HG03354 (cell line): ENCODE measurements around the gene ZNRF3.
"Not testable (repeated sequence)": the region's sequence is repeated elsewhere in the genome, so short reads cannot be mapped to it uniquely, and the experiment has no call there.

ENCODE experiments used
- ATAC-seq: cut with Tn5 transposase; IDR thresholded peaks from one replicate; pipeline ENCODE4 v1.9.1; 2021; ENCODE audit warnings: mild to moderate bottlenecking; ENCODE audit not compliant: unreplicated experiment, poor library complexity, severe bottlenecking

The ZNRF3 gene

DNA sequence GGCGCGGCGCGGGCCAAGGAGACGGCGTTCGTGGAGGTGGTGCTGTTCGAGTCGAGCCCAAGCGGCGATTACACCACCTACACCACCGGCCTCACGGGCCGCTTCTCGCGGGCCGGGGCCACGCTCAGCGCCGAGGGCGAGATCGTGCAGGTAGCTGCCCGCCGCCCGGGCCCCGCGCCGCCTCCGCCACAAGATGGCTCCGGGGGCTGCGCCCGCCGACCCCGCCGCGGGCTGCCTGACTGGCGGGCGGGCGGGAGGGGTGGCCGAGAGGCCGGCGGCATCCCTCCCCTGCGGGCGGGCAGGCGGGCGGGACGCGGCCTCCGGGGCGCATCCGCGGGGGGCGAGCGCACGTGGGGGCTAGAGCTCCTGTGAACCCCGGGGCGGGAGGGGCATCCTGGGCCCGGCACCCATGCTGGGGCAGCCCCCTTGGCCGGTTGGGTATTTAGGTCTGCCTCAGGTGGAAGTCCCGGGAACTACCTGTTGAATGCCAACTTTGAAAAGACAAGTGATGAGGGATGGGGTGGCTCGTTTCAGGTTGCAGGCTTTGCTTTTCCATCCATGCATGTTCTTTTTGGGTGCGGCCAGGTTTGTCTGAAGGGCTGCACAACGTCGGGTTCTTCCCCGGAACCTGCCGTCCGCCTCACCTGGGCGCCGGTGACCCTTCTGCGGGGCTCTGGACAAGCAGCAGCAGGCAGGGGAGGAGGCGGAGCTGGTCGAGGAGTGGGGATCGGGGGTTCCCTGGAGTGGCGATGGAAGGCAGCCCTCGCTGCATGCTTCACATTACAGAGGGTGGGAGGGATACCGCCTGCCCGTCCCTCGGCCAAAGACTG is 760 bp downstream of the ZNRF3 start:
- ATAC-seq = peak; percentile 10

DNA sequence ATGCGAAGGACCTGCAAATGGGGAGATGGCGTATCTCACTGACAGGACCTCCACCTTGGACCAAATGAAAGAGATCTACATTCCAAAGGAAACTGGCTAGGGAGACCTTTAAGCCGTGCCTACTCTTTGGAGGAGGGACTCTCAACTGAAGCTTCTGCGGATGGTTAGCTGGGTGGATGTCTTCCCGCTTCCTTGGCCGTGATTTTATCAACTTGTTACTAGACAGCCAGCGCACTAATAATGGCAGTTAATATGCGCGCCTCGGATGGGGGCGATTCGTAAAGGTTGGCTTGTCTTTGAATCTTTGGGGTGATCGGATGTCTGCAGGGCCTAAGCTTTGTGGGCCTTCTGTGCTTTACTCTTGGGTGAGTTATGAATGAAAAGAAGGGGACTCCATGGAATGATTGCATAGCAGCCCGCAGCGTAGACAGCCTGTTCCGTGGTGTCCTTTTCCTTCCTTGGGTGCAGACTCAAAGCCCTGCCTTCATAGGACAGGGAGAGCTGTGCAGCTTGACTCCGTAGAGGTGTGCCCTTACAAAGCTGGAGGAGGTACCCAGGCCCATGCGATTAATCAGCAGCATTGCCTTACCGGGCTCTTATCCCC is 1.5 kb downstream of the ZNRF3 start:
- ATAC-seq = no peak

DNA sequence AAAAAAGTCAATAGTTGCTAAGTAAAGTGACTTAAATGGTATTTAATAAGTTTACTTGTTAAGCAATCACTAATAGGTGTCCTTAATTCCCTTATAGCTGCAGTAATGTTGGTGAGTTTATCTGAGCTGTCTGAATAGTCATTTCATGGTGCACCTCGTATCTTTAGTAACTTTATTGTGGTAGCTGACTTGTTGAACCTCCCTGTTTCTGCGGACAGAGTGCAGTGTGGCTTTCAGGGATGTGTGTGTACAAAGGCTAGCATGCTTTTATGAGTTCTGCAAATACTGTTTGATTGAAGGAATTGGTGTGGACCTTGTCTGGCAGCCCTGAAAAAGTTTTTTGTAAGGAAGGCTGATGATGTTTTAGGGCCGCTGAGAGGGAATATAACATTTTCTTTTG is 2.6 kb downstream of the ZNRF3 start:
- no peak for ATAC-seq

DNA sequence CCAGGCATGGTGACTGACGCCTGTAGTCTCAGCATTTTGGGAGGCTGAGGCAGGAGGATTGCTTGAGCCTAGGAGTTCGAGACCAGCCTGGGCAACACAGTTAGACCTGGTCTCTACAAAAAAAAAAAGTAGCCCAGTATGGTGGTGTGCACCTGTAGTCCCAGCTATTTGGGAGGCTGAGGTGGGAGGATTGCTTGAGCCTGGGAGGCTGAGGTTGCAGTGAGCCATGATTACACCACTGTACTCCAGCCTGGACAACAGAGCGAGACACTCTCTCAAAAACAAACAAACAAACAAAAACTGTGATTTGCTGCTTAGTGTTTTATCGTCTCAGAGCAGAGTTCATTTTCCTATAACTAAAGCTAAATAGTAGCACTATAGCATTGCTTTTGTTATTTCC is 3.3 kb downstream of the ZNRF3 start:
- not testable (repeated sequence) for ATAC-seq

DNA sequence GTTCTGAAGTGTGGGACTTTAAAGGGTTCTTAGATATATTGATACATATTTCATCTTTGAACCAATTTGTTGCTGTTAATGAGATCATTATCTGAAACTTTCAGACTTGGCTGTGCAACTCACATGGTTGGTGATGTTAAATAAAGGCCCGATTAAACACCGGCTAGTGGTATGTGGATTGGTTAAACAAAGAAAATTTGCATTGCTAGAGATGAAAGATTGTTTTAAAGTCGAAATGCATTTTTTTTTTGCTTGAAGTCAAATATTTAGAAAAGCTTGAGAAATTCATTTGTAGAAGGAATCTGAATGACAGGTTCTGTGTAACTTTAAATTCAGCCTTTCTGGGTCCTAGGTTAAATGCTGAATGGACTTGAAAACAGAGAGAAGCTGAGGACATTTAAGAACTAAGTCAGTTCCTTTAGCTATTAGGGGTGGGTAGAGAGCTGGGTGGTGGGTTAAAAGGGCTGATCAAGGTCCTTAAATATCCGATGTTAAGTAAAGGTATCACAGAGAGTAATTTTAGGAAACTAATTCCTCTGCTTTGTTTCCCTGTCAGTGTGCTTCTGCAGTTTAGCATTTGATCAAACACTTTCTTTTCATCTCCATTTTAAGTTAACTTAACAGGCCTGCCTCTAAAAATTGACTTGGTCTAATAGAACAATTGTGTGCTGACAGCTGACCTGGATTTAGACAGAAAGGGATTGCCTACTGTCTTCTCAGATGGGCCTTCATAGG is 4.5 kb downstream of the ZNRF3 start:
- no peak for ATAC-seq

DNA sequence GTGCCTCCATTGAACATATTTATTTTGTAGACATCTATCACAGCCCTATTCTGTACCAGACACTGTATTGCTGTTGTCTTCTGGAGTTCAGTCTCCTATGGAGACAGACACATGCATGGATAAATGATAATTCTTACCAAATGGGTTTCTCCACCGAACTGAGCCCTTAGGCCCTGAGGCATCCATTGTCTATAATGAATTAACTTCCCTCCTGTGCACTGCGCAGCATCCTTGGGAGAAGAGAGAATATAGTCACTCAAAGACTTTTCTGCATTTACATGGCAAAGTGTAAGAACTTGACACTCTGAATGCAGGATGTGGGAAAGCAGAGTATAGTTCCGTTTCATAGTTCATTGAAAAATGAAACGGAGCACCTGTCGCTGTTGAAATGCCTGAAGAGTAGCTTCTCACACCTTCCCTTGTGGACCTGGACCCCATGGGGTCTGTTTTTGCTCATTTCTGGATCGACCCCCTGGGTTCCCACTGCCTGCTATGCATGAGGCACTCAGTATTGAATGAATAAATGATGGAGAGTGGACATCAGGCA is 6.2 kb downstream of the ZNRF3 start:
- ATAC-seq = no peak

DNA sequence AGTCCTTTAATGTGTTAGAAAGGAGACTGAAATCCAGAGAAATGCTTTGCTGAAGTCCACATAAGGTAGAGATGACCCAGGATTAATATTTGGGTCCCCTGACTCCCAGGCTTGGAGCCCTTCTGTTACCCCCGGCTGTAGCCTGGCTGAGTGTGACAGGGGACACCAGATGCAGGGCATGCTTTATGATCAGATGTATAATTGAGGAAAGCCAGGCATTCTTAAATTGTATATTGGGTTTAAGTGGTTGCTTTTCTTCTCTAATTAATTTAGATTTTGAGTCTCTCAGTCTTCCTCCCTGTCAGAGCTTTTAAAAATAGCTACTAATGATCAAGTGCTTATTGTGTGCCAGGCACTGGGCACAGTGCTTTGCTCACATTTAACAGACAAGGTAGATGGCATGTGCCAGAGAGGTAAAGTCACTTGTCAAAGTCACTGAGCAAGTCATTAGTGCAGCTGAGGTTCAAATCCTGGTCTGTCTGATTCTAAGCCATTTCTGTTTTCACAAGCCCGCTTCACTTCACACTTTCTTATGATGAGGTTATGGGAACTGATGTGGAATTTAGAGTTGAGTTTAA is 7.9 kb downstream of the ZNRF3 start:
- ATAC-seq = no peak

DNA sequence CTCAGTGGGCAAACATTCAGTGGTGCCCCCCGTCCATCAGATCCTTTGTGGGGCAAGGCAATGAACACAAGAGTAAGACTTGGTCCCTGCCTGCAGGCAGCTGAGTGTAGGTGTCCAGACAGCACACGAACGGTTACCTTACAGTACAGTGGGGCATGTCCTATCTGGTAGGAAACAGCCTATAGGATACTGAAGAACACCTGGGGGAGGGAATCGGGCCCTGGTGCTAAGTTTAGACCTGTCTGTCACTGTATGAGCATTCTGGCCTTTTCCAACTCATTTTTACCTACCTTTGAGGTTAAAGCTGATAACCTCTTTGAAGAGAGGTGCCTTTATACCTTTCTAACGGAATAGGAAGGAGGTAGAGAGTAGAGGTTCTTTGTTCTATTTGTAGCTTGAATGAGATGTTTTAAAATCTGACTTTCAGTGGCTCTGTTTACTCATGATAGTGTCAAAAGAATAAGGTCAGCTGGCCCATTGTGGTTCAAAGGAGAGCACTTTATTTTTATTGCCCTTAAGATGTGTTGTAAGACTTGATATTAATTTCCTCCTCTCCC is 8.9 kb downstream of the ZNRF3 start:
- no peak for ATAC-seq

DNA sequence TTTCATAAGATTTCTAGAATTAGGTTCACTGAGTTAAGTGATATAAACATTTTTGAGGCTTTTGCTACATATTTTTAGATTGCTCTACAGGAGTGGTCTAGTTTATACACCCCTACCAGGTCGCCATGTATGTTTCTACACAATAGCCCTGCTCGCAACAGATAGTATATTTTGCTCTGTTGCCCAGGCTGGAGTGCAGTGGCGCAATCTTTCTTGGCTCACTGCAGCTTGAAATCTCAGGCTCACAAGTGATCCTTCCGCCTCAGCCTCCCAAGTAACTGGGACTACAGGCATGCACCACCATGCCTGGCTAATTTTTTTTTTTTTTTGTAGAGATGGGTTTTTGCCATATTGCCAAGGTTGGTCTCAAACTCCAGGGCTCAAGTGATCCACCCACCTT is 10.4 kb downstream of the ZNRF3 start:
- ATAC-seq = no peak

DNA sequence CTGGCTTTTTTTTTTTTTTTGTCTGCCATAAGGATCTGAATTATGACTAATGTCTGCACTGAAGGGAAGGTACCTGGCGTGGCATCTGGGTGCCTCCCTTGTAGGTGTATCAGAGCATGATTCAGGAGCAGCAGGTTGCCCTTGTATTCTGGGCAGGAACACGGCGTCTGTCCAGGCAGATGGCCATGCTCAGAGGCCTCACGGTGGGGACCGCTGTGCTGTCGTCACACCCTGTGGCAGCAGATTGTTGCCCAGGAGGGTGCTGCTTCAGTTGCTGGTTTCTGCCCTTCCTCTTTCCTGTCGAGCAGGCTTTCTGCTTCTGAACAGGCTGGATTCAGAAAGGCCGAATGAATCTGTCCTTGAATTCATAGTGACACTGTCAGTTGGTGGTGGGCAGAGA is 11.0 kb downstream of the ZNRF3 start:
- ATAC-seq = no peak

DNA sequence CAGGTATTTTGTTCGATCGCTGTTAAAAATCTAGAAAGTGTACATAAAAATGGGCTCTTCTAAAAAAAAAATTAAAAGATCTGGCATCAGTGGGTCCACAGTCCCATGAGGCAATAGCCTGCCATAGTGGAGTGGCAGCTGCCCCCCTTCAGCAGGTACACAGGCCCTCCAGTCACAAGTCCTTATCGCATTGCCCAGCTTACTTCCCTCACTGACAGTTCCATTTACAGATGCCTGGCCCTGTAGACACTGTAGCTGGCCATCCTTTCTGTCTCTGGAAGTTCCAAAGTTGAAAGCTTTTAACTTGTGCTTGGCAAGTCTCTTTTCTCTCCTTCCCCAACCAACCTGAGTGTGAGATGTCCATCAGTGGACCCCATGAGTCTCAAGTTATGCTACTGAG is 11.4 kb downstream of the ZNRF3 start:
- ATAC-seq = no peak

DNA sequence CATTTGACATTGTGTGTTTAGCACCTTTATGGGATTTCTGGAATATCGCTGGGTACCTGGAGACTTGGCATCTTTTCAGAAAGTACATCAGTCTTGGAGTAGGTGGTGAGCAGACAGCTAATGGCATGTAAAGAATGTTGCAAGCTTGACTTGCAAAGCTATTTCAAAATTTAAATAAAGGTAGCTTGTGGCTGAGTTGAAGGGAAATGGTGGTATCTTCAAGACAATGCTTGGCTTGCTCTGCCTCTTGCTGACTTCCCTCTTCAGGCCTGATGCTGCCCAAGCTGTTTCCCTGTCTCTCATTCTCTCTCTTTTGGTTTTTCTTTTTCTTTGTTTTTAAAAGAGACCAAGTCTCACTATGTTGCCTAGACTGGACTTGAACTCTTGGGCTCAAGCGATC is 13.2 kb downstream of the ZNRF3 start:
- no peak for ATAC-seq

DNA sequence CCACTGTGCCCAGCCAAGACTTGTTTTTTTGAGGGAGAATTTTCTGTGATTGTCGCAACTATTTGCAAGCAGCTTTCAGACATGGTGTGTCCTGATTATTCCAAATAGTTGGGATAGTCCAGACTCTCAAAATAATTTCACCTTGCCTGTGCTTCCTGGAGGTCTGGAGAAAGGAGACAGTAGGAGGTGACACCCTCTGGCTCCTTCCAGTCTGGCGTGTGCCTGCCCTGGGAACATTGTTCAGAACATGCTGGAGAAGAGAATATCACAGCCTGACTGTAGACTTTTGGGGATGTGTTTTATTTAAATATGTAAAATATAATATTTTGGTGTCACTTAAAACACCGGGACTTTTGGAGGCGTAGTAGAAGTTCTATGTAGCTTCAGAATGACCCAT is 14.9 kb downstream of the ZNRF3 start:
- ATAC-seq = no peak

DNA sequence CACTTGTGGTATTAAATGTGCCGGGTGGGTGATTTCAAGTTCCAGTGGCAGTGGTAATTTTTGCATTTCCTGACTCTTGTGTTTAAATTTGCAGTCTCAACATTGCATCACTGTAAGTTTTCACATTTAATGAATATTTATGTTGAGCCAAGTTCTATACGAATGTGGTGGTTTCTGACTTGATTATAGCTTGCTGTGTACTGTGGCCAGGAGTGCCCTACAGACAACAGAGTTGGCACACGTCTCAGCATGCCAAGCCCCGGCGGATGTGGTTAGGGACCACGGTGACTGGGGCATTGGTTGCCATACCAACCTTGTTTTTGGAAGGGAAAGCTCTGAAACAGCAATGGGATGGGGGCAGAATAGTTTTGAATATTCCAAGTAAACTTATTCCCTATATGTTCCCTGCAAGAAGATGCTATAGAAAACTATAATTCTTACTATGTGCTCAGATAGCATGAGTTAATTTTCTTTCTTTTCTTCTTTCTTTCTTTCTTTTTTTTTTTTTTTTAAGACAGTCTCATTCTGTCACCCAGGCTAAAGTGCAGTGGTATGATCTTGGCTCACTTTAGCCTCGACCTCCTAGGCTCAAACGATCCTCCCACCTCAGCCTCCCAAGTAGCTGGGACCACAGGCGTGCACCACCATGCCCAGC is 16.0 kb downstream of the ZNRF3 start:
- ATAC-seq = no peak

DNA sequence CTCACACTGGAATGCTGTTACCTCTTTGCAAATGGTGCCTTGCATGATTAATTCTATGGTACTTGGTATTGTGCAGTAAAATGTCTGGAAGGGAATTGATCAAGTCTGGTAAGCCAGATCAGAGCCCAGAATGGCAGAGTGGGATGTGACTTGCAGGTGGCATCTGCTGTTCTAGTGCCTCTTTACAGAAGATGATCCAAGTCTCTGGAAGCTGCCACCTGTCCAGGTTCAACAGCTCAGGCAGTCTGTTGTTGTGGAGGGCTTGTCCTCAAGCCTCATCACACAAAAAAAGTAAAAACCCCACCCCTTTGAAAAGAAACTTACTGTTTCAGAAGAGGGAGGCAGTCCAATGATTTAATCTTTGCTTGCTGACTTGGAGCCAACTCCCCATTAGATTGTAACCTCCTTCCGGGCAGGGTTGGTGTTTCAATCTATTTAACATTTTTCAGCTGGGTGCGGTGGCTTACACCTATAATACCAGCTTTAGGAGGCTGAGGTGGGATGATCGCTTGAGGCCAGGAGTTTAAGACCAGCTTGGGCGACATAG is 17.1 kb downstream of the ZNRF3 start:
- no peak for ATAC-seq

DNA sequence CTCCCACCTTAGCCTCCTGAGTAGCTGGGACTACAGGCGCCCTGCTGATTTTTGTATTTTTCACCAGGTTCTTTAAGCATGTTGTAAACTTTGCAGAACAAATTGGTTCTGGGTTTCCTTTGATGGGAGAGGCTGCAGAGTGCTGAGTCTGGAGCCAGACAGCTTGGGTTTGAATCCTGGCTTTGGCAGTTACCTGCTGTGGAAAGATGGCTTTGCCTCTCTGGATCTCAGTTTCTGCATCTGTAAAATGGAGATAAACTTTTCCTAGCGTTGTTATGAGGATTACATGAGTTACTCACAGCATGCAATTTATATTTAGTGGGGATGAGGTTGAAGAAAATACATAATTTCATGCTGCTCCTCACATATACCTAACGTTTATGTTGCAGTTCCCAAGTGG is 19.1 kb downstream of the ZNRF3 start:
- ATAC-seq = no peak

DNA sequence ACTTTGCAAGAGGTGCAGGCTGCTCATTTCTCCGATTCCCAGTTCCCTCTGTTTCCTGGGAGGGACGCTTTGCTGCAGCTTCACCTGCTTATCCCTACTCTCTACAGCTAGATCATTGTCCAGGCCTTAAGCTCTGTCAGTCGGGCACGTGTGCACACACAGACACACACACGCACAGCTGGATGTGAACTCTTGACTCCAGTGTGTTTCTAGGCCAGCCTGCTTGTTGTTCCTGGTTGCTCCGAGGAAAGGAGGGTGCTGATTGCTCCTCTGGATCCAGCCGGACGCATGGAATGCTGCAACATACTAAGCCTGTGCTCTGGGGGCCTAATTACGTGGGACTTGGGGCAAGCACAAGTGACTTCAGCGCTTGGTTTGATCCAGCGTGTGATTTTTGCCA is 19.7 kb downstream of the ZNRF3 start:
- no peak for ATAC-seq

DNA sequence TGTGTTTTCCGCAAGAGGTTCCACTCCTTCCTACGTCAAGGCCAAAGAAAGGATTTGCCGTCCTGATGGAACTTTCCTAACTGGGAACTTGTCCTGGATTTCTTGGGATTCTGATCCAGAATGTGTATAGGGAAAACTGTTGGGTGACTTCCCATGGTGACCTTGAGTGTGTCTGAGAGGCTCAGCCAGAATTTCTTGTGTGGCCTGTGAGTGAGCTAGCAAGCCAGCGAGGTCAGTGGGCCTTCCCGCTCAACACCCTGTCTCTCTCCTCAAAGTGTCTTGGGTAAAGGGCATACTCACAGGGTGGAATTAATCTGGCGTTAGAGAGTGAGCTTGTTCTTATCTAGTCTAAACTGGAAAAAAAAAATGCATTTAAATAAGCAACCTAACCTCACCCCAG is 20.4 kb downstream of the ZNRF3 start:
- no peak for ATAC-seq

DNA sequence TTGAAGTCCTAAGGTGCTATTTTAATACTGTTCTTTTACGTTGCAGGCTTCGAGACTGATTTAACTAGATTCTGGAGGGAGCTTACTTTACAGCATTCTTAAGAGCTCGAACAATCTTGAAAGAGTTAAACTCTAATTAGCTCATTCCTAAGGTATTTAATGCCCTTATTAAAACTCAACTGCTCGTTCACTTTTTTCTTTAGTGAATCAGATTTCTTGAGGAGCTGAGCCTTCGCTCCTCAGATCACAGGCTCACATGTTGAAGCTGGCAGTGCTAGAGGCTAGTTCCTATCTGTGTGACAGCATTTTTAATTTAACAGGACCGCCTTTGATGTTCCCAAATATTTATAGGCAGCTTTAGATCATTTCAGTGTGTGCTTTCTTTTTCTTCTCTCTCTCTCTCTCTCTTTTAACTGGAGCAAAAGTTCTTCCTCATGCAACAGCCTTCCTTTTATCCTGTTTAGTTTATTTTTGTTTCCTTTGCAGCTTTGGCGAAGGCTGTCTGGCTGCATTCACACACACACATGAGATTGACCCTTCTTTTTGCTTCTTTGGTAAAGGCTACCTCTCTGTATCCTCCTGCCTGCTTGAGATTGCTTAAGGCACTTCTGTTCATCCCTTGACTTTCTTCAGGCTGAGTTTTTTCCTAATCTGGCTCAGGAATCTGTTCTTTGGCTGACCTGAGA is 21.0 kb downstream of the ZNRF3 start:
- ATAC-seq = no peak
